Measurements from ENCODE around the gene OPRM1.

DNA sequence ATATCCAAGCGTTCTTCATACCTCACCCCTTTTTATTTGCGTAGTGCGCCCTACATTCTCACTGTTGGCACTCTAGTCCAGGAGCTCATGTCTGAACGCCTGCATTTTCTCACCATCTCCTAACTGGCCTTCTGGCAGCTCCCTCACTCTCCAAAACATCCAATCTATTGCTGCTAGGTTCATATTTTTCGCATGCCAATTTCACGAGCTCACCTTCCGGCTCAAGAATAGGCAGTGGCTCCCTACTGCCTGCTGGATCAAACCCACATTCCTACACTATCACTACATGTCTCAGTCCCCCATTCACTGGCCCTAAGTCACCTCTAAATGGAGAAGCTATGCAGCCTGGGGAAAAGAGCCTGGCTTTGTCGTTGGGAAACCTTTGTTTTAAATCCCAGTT, 202.5 kb downstream of the OPRM1 start:
- TF ChIP-seq, protein P1, sequence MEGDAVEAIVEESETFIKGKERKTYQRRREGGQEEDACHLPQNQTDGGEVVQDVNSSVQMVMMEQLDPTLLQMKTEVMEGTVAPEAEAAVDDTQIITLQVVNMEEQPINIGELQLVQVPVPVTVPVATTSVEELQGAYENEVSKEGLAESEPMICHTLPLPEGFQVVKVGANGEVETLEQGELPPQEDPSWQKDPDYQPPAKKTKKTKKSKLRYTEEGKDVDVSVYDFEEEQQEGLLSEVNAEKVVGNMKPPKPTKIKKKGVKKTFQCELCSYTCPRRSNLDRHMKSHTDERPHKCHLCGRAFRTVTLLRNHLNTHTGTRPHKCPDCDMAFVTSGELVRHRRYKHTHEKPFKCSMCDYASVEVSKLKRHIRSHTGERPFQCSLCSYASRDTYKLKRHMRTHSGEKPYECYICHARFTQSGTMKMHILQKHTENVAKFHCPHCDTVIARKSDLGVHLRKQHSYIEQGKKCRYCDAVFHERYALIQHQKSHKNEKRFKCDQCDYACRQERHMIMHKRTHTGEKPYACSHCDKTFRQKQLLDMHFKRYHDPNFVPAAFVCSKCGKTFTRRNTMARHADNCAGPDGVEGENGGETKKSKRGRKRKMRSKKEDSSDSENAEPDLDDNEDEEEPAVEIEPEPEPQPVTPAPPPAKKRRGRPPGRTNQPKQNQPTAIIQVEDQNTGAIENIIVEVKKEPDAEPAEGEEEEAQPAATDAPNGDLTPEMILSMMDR (IDR thresholded peaks at IDR 0.05): no peak
- TF ChIP-seq POLR2A (IDR thresholded peaks at IDR 0.05) (no peak), POLR2AphosphoS5 (IDR thresholded peaks at IDR 0.05) (no peak), EP300 (IDR thresholded peaks at IDR 0.05) (no peak)

Data from gastroesophageal sphincter (tissue), 3 donors.